K562 (cell line): Measurements from ENCODE around the gene TRNT1. TPM values are rescaled to one million over a fixed set of nuclear protein-coding genes. Genes with fewer than 3 reads are reported as not detected.

Source experiments
- CHD1 ChIP-seq: fragments of 200-600 bp; sonication (generic); IDR thresholded peaks from one replicate; pipeline ENCODE4 v1.6.1; 2012; ENCODE audit warnings: mild to moderate bottlenecking, moderate library complexity, low read length, inconsistent platforms
- EHMT2 ChIP-seq: fragments of 450-650 bp; IDR thresholded peaks from 2 replicates; pipeline ENCODE4 v1.6.1; 2018; ENCODE audit warnings: antibody characterized with exemption
- EP300 ChIP-seq: IDR thresholded peaks from 2 replicates; pipeline ENCODE4 v1.6.1; 2012; ENCODE audit warnings: low read length, improper control_type of control experiment
- EZH2 ChIP-seq: IDR thresholded peaks from 2 replicates; pipeline ENCODE4 v1.6.1; 2012; ENCODE audit warnings: low read depth, mild to moderate bottlenecking, inconsistent platforms, low read length, borderline replicate concordance
- FIP1L1 ChIP-seq: fragments of 200-400 bp; formaldehyde crosslinking; IDR thresholded peaks from 2 replicates; pipeline ENCODE4 v1.6.1; 2018; ENCODE audit warnings: mild to moderate bottlenecking, low read depth, low read length; ENCODE audit not compliant: poor library complexity, severe bottlenecking
- GATA2 ChIP-seq: sonication (generic); formaldehyde crosslinking; IDR thresholded peaks from 2 replicates; pipeline ENCODE4 v1.4.0; 2020; ENCODE audit warnings: mild to moderate bottlenecking, missing genetic modification reagents
- HCFC1 ChIP-seq: IDR thresholded peaks from 2 replicates; pipeline ENCODE4 v1.6.1; 2012; ENCODE audit warnings: low read depth, low read length, improper control_type of control experiment
- LARP7 ChIP-seq: fragments of 450-650 bp; IDR thresholded peaks from 2 replicates; pipeline ENCODE4 v1.6.1; 2016
- MAFK ChIP-seq: IDR thresholded peaks from 2 replicates; pipeline ENCODE4 v1.6.1; 2011; ENCODE audit warnings: low read length, improper control_type of control experiment
- NBN ChIP-seq: fragments of 450-650 bp; IDR thresholded peaks from 2 replicates; pipeline ENCODE4 v1.6.1; 2016; ENCODE audit warnings: low read depth, mild to moderate bottlenecking
- NR2C1 ChIP-seq, 2 experiments: fragments of 450-650 bp; IDR thresholded peaks; 2 replicates each; pipeline ENCODE4 v1.6.1; 2017; ENCODE audit warnings: mild to moderate bottlenecking in 2 of 2, antibody characterized with exemption in 1 of 2, inconsistent platforms in 1 of 2, missing compliant biosample characterization in 1 of 2, missing genetic modification characterization in 1 of 2
- THRAP3 ChIP-seq: fragments of 450-650 bp; IDR thresholded peaks from 2 replicates; pipeline ENCODE4 v1.6.1; 2016; ENCODE audit warnings: mild to moderate bottlenecking, inconsistent platforms, borderline replicate concordance
- ZNF766 ChIP-seq: fragments of 200-800 bp; sonication (Bioruptor generic); conservative IDR thresholded peaks from 2 replicates; pipeline ENCODE4 v1.6.1; 2016; ENCODE audit warnings: missing genetic modification characterization, missing compliant biosample characterization
- polyA plus RNA-seq, 8 experiments: library from polyadenylated mRNA; depleted of rRNA in 4 of 8; stranded (reverse) in 5 of 8; unstranded in 3 of 8; fragments of >200 nt; fragmentation: Nextera tagmentation in 2 of 8; fragmentation: Illumina TruSeq in 1 of 8; extraction: Ambion mirVana in 2 of 8; extraction: Trizol in 1 of 8; gene quantifications; 2 replicates each; pipeline versions ENCODE4 v1.2.1 to v1.2.3, GENCODE V29; 2011 to 2014; ENCODE audit warnings: inconsistent platforms in 1 of 8, missing spikeins in 1 of 8
- total RNA-seq, 7 experiments: library from RNA; depleted of rRNA in 6 of 7; stranded (reverse); fragments of >200 nt in 6 of 7; fragmentation: Illumina TruSeq in 2 of 7; extraction: Trizol in 2 of 7; gene quantifications; 2 replicates each; pipeline versions ENCODE4 v1.2.1 to v1.2.3, GENCODE V29; 2011 to 2021; ENCODE audit warnings: low replicate concordance in 1 of 7
- TF ChIP-seq, protein P1 (sequence below): sonication (generic); formaldehyde crosslinking; IDR thresholded peaks from 2 replicates; pipeline ENCODE4 v1.9.0; 2022; ENCODE audit warnings: mild to moderate bottlenecking, missing genetic modification reagents
- TF ChIP-seq, protein P2 (sequence below): sonication (generic); formaldehyde crosslinking; IDR thresholded peaks from 2 replicates; pipeline ENCODE4 v1.8.0; 2022; ENCODE audit warnings: missing genetic modification reagents, mild to moderate bottlenecking, borderline replicate concordance
- TF ChIP-seq, protein P3 (sequence below): IDR thresholded peaks from 2 replicates; pipeline ENCODE4 v1.6.1; 2012; ENCODE audit warnings: low read depth, low read length, improper control_type of control experiment, borderline replicate concordance
- TF ChIP-seq, protein P4 (sequence below): fragments of 250-450 bp; sonication (Bioruptor Pico); IDR thresholded peaks from 2 replicates; pipeline ENCODE4 v1.5.0; 2020; ENCODE audit warnings: mild to moderate bottlenecking
- TF ChIP-seq, protein P5 (sequence below), 3 experiments: fragments of 200-800 bp in 1 of 3; sonication (Bioruptor generic) in 1 of 3; sonication (generic) in 1 of 3; formaldehyde crosslinking in 1 of 3; IDR thresholded peaks; 2 replicates each; pipeline versions ENCODE4 v1.6.1 to v1.8.0; 2016 to 2022; ENCODE audit warnings: mild to moderate bottlenecking in 2 of 3, missing compliant biosample characterization in 2 of 3, missing genetic modification characterization in 2 of 3, missing genetic modification reagents in 1 of 3
- TF ChIP-seq, protein P6 (sequence below): fragments of 250-450 bp; sonication (Bioruptor Pico); IDR thresholded peaks from 2 replicates; pipeline ENCODE4 v1.5.0; 2021
- TF ChIP-seq, protein P7 (sequence below): fragments of 450-650 bp; formaldehyde crosslinking; IDR thresholded peaks from 2 replicates; pipeline ENCODE4 v1.4.0; 2020; ENCODE audit warnings: mild to moderate bottlenecking, moderate library complexity

TRNT1 gene
- total and polyA plus RNA-seq, 9 of the 15 experiments (the other 6 are each of a cell fraction or from before 2014, with no cell fraction given): 38.1 to 58.2 (median 47.4) TPM

DNA sequence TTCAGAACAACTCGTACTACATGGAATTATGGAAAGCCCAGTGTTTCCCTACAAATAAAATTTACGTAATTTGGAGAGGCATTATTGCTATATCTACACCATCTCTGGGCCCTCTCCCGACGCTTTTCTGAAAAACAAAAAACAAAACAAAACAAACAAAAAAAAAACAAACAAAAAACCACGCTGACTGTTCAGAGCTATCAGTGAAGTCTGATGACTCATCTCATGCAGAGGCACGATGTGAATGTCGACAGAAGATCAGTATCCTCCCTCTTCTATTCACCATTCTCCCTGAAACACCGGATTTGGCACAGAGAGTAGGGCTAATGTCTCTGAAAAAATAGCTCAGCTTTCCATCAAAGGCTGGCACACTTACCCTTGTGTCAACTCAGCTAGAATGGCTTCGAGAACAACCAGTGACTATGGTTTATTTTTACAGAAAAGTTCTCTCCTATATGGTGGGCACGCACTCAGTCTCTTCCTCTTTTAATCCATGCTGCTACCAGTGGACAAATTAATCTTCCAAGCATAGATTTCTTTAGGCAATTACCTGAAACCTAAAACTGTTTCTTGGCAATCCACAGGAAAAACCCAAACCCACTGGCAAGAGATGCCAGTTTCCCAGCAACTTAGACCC, 51.2 kb downstream of the TRNT1 start (continued):
- TF ChIP-seq NBN: no peak
- TF ChIP-seq HCFC1: no peak
- TF ChIP-seq, protein P1, sequence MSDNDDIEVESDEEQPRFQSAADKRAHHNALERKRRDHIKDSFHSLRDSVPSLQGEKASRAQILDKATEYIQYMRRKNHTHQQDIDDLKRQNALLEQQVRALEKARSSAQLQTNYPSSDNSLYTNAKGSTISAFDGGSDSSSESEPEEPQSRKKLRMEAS (CRISPR knock-in tag): no peak
- no peak for TF ChIP-seq CHD1
- peak; percentile 25; the same call in 1 of the 2 replicates for TF ChIP-seq EHMT2
- no peak for TF ChIP-seq GATA2
- TF ChIP-seq FIP1L1: no peak
- TF ChIP-seq, protein P2, sequence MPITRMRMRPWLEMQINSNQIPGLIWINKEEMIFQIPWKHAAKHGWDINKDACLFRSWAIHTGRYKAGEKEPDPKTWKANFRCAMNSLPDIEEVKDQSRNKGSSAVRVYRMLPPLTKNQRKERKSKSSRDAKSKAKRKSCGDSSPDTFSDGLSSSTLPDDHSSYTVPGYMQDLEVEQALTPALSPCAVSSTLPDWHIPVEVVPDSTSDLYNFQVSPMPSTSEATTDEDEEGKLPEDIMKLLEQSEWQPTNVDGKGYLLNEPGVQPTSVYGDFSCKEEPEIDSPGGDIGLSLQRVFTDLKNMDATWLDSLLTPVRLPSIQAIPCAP: no peak
- TF ChIP-seq THRAP3: no peak
- TF ChIP-seq EP300: no peak
- TF ChIP-seq, protein P3, sequence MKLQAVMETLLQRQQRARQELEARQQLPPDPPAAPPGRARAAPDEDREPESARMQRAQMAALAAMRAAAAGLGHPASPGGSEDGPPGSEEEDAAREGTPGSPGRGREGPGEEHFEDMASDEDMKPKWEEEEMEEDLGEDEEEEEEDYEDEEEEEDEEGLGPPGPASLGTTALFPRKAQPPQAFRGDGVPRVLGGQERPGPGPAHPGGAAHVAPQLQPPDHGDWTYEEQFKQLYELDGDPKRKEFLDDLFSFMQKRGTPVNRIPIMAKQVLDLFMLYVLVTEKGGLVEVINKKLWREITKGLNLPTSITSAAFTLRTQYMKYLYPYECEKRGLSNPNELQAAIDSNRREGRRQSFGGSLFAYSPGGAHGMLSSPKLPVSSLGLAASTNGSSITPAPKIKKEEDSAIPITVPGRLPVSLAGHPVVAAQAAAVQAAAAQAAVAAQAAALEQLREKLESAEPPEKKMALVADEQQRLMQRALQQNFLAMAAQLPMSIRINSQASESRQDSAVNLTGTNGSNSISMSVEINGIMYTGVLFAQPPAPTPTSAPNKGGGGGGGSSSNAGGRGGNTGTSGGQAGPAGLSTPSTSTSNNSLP: no peak
- no peak for TF ChIP-seq LARP7
- TF ChIP-seq EZH2: no peak
- TF ChIP-seq, protein P4, sequence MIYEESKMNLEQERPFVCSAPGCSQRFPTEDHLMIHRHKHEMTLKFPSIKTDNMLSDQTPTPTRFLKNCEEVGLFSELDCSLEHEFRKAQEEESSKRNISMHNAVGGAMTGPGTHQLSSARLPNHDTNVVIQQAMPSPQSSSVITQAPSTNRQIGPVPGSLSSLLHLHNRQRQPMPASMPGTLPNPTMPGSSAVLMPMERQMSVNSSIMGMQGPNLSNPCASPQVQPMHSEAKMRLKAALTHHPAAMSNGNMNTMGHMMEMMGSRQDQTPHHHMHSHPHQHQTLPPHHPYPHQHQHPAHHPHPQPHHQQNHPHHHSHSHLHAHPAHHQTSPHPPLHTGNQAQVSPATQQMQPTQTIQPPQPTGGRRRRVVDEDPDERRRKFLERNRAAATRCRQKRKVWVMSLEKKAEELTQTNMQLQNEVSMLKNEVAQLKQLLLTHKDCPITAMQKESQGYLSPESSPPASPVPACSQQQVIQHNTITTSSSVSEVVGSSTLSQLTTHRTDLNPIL (CRISPR knock-in tag): no peak
- 0 out of 2 replicates have a peak, but pooled peaks have one; percentile 20 for TF ChIP-seq MAFK
- TF ChIP-seq NR2C1 (IDR thresholded peaks at IDR 0.05): no peak
- no peak for TF ChIP-seq NR2C1 (tag; IDR thresholded peaks at IDR 0.05)
- TF ChIP-seq, protein P5, sequence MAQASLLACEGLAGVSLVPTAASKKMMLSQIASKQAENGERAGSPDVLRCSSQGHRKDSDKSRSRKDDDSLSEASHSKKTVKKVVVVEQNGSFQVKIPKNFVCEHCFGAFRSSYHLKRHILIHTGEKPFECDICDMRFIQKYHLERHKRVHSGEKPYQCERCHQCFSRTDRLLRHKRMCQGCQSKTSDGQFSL (CRISPR knock-in tag; IDR thresholded peaks at IDR 0.05): no peak
- TF ChIP-seq, protein P5 (tag; IDR thresholded peaks at IDR 0.05): no peak
- TF ChIP-seq, protein P6, sequence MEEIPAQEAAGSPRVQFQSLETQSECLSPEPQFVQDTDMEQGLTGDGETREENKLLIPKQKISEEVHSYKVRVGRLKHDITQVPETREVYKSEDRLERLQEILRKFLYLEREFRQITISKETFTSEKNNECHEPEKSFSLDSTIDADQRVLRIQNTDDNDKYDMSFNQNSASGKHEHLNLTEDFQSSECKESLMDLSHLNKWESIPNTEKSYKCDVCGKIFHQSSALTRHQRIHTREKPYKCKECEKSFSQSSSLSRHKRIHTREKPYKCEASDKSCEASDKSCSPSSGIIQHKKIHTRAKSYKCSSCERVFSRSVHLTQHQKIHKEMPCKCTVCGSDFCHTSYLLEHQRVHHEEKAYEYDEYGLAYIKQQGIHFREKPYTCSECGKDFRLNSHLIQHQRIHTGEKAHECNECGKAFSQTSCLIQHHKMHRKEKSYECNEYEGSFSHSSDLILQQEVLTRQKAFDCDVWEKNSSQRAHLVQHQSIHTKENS (CRISPR knock-in tag): no peak
- no peak for TF ChIP-seq ZNF766 (CRISPR knock-in tag)
- TF ChIP-seq, protein P7, sequence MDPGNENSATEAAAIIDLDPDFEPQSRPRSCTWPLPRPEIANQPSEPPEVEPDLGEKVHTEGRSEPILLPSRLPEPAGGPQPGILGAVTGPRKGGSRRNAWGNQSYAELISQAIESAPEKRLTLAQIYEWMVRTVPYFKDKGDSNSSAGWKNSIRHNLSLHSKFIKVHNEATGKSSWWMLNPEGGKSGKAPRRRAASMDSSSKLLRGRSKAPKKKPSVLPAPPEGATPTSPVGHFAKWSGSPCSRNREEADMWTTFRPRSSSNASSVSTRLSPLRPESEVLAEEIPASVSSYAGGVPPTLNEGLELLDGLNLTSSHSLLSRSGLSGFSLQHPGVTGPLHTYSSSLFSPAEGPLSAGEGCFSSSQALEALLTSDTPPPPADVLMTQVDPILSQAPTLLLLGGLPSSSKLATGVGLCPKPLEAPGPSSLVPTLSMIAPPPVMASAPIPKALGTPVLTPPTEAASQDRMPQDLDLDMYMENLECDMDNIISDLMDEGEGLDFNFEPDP: no peak
